ENCODE measurements around the gene LDLRAD4.
"Not testable (repeated sequence)": the region's sequence is repeated elsewhere in the genome, so short reads cannot be mapped to it uniquely, and the experiment has no call there.

The LDLRAD4 gene

DNA sequence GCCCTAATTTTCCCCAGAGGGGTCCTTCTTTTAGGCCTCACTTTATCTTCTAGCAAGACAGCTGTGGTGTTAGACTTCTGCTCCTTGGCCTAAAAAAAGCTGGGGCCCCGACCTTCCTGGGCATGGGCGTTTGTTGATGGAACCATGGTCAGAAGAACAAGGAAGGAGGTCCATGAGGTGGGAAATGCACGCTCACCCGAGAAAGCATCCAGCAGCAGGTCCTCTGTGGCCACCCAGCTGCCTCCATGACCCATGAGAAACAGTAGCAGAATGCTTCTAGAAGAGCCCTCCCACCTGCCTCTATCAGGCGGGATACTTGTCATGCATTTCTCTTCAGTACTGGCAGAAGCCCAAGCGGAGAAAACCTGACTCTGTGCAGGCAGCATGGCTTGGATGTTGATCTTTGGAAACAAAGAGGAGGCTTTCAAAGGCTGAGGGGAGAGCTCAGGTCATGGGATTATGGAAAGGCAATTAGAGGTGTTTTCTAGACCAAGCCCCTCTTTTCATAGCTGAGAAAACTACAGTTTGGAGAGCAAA lies 258.7 kb downstream of the LDLRAD4 start:
- no peak for DNase-seq

DNA sequence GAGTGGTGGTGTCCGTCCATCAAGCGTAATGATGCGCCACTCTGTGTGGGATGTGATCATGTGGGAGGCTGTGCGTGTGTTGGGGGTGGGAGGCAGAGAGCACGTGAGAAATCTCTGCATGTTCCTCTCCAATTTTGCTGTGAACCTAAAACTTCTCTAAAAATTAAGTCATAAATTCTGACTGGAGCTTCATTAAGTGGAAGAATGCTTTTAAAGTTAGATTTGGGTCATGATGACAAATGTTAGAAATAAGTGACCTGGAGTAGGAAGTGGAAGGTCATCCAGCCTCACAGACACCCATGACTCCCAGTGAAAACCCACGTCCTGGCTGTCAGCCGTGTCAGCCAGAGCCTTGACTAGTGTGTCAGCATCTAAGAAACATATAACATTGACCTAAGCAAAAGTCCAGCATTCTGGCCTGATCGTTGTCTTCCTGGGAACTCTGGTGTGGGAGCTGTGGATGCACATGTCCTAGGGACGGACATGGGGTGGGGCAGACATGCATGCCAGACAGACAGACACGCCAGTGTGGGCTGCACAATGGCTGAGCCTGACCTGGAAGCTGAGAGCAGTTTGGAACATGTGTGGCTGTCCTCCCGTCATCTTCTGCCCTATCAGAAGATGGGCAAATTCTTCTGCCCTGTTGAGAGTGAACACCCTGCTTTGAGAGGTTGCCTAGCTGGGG lies 262.2 kb downstream of the LDLRAD4 start:
- DNase-seq, result no peak

DNA sequence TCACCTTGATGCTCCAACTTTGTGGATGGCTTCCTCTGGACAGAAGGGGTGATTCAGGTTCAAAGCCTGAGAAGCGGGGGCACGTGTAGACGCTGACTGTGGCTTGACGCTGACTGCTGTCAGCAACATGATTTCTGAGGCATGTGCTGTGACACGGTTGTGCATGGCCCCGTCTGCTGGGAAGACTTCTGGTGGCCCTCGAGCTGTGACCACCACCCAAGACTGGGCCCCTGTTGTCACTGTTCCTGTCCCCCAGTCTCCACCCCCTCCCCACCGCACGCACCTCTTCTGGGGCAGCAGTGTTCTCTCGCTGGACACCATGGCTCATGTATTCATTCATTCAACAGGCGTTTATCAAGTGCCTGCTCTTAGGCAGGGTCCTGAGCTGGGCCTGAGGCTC lies 262.8 kb downstream of the LDLRAD4 start:
- DNase-seq, result no peak

DNA sequence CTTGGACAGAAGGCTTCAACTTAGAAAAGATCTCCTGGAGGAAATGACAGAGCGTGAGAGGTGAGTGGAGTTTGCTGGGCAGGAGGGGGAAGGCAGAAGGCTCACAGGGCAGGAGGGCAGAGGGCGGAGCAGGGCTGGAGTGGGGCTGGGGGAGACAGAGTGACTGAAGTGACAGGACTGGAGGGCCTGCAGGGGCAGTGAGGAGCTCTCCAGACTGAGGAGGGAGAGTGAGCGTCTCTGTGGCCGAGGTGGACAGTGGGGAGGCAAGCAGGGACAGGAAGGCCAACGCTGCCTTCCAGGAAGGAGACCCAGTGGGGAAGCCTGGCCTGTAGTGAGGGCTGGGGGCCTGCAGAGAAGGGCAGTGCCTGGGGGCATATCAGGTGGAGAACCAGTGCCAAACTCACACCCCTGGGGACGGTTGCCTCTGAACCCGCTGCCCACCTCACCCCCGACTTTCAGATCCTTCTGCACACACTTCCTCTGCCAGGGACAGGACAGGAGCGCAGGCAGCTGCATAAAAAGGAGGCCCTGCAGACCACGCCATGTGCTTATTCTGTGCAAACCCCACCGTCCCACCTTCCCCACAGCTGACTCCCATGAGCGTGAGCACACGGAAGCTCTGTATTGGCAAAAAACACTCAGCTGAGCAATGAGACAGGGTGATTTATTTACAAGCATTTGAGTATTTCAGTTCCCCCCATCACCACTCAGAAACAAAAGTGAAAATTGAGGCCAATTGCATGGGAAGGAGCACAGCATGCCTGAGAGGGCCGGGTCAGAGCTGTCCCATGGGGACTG lies 263.5 kb downstream of the LDLRAD4 start:
- no peak for DNase-seq

DNA sequence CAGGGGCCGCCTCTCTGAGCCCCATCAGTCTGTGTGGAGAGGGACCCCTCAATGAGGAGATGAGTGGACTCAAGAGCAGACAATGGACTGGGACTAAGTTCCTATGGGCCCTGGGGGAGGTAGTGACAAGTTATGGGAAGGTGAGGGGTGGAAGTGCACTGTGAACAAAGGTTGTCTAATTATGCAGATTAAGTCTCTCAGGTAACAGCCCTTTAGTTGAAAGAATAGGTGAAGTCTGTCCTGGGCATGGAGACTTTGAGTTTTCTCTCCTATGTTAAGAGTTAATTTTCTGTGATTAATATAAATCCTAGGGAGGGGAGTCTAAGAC lies 264.0 kb downstream of the LDLRAD4 start:
- no peak for DNase-seq

DNA sequence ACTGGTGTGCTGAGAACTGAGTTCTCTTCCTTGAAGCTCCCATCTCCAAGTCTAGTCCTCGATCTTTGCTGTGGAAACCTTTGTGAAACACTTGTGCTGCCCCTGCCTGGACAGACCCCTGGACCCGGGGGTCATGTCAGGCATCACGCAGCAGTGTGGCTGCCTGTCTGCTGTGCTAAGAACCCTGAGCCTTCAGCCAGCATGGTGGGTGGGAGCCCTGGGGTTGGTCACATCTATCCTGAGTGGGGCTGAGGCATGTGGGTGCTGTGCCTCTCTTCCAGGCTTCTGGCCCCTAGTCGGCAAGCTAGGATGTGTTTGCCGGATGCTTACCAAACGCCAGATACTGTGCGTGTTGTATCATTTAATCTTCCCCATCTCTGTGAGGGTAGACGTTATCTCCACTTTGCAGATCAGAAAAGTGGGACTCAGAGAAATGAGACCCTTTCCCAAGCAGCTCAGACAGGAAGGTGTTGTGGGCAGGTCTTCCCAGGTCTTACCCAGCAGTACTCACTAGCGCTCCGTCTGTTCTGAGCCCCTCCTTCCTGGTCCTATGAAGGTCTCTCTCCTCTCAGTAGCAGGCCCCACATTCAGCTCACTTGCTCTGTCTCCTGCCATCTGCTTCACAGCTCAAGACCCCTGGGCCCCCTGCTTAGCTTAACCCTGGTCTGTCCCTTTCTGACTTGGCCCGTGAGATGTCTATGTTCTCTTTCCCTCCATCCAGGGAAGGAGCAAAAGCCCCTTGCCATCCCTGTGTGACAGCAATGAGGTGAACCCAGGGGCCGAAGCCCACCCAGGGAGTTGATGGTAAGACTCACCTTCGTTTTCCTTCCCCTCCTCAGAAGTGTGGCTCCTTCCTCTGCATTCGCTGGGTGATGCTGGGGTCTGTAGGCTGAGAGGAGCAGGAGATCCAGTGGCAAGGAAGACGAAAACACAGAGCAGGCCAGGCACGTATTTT lies 265.0 kb downstream of the LDLRAD4 start:
- DNase-seq, result no peak

DNA sequence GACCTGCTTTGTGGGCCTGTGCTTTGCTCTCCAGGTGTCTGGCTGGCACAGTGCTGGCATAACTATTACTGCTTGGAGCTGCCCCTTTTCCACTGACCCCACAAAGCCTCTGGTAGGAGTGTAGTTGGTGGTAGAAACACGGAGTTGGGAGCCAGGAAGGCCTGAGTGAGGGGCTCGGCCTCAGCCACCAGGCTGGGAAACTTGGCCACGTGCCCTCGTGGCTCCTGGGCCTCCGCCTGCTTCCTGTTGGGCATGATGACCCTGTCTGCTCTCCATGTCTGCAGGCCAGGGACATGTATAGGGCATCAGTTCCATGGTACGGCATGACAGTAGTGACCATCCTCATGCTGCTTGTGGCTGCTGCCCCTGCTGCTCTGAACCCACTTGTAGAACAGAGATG lies 266.6 kb downstream of the LDLRAD4 start:
- no peak for DNase-seq

DNA sequence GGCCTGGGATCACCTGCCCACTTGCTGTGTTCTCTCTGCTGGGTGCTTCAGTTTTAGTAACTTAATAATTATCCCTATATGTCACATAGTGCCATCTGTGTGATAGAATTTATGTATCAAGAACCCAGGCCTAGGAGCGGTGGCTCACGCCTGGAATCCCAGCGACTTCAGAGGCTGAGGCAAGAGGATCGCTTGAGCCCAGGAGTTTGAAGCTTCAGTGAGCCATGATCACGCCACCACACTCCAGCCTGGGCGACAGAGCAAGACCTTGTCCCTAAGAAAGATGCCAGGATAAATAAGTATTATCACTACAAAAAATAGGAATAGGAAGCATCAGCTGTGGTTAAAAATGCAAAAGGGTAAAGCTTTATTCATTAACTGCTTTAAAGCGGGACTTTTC lies 267.0 kb downstream of the LDLRAD4 start:
- DNase-seq, result no peak

DNA sequence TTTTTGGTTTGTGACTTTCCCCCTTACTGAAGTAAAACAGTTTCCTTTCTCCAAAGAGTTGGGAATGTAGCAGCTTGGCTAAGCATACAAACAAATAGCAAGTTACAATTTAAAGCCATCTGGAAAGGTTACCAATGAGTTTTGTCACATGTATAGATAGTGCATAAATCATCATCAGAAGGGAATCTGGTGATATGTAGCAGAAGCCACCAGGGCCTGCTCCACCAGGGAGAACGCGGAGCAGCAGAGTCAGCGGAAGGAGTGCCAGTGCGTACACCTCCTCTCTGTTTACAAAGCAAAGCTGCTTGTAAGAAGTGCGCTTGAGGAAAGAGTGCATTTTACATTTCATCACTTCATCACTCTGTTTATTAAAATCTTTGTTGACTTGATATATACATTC lies 267.7 kb downstream of the LDLRAD4 start:
- DNase-seq, result no peak

DNA sequence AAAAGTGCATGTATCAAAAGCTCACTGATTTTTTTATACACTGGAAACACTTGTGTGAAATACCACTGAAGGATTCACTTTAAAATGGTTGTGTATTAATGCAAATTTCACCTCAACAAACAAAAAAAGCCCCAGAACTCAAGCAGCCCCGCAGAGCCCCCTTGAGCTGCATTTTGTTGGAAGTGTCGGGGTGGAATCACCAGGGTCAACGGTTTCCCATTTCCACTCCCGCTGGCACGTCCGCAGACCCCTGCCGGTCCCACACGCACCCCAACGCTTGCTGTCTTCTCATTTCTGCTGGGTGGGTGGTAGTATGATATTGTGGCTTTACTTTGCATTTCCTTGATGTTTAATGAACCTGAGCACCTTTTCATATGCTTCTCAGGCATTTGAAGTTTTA lies 268.1 kb downstream of the LDLRAD4 start:
- DNase-seq, result no peak

DNA sequence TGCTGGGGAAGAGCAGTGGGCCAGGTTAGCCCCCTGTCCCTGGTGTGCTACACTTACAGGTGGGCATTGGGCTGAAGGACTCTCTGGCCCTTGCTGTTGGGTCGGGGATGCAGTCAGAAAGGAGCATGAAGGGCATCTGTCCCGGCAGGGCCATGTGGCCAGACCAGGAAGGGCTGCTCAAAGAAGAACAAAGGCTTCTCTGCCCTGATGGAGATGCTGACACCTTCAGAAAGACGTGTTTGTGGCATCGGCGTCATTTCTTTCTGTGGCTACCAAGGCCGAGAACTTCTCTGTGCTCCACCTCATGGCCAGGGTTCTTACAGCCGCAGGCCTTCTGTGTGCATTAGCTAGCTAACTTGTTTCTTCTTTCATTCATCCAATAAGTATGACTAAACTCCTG lies 268.7 kb downstream of the LDLRAD4 start:
- DNase-seq, result no peak

DNA sequence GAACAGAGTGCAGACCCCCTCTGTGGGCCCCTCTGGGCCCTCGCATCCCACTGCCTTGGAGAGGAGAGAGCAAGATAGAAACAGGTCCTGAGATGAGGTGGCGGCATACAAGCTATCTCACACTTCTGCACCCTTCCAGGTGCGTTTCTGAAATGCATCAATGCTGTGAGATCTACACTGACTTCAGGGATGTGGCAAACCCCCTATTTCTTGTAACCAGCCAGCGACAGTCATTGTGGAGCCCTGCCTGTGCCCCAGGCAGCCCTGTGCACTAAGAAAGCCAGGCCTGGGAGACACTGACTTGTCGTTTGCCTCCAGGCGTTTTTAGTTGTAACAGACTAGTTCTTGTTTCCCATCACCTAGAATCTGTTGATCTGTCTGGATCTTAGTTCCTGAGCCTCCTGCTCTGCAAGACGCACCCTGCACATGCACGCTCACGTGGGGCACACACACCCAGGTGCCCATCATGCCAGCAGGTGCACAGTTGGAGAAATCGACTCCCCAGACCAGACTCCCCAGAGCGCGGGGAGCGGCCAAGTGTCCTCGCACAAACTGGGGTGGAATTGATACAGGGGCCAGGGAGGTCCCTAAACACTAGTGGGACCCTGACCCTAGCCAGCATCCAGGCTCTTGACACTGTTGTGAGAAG lies 269.8 kb downstream of the LDLRAD4 start:
- DNase-seq, result no peak

DNA sequence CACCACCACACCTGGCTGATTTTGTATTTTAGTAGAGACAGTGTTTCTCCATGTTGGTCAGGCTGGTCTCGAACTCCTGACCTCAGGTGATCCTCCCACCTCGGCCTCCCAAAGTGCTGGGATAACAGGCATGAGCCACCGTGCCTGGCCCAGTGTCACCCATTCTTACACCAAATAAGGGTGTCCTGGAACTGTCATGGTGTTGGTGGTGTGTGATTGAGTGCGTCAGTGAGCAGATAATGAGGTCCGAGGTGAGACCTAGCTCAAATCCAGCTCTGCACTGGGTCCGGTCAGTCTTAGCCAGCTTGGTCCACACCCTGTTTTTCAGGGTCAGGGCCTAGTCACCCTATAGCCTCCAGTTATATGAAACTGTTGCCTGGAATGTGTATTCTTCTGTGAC lies 270.7 kb downstream of the LDLRAD4 start:
- DNase-seq, result not testable (repeated sequence)

DNA sequence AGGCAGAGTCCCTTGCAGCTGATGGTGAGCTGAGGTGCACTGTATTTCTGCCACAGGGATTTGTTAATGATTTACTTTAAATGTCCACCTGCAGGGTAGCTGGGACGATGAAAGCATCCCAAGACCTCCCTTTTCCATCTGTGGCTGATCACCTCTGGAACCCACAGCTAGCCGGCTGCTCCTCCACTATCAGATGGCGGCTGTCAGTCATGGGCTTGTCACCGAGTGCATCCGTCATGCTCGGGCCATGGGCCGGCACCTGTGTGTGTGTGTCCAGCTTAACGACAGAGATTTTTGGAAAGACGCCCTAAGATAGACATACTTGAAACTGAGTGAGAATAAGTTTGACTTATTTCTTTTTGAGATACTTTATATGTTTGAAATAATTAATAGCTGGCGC lies 272.6 kb downstream of the LDLRAD4 start:
- DNase-seq, result no peak

DNA sequence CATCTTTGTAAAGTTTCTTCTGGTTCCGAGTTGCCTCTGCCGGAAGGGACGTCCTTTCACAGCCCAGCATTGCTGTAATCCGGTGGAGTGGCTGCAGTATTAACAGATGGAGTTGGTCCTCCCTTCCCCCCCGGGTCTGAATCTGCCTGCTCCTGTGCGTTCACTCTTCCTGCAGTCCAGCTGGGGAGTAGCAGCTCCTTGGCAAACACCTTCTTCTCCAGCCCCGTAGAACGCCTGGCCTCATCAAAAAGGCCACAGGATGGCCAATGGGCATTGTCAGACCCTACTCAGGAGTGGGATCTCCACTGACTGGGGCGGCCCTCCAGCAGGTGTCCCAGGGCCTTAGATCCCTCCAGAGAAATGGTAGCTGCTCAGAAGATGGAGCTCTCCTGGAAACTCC lies 273.8 kb downstream of the LDLRAD4 start:
- no peak for DNase-seq

DNA sequence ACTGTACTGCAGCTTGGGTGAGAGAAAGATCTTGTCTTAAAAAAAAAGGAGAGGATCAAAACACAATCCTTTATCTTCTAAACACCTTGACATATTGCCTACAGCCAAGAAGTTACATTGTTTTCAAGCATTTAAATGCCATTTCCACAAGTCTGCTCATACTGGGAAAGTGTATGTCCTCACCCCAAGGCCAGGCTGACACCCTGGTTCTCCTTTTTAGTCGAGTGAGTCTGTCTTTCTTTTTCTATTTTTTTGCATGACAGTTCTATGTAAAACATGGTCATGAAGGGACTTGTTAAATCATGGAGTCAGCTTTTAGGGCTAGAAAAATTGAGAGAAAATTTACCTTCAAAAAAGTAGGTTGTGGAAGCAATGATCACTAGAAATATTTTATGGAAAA lies 274.5 kb downstream of the LDLRAD4 start:
- no peak for DNase-seq

DNA sequence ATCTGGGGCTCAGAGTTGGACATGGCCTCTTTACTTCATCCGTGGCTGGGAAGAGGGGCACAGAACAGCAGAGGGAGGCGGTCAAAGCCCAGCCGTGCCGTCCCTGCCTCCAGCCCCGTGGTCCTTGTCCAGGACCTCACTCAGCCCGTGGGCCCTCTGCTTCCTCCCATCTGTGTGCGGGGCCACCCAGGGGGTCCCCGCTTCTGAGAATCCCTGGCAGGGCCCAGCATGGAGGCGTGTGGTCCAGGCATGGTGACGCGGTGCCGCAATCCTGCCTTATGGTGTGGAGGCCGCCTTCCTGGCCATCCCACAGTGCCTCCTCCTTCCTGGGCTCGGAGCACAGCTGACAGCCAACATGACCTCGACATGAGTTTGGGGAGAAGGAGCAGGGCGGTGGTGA lies 275.2 kb downstream of the LDLRAD4 start:
- DNase-seq, result no peak

DNA sequence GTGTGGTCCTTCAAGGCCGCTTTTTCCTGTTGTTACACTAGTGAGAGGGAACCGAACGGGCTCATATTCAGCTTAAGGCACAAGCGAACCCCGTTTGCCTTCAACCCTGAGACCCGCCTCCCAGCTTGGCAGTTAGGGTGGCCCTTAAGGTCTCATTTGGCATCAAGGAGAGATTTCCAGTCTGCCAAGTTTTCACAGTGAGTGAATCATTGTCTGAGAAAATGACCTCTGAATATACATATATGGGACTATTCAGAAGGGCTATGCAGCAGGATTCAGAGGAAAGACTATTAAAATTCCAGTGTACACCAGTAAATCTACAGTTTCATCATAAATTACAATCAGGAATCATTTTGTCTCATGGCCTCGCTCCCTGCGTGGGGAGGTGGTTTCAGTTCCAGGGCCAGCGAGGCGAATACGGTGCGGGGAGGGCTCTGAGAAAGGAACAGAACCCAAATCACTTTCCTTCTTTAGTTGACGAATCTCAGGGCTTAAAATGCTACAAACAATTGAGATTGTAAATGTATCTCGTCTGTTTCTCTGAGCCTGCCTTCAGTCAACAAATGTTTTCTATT lies 276.4 kb downstream of the LDLRAD4 start:
- no peak for DNase-seq

DNA sequence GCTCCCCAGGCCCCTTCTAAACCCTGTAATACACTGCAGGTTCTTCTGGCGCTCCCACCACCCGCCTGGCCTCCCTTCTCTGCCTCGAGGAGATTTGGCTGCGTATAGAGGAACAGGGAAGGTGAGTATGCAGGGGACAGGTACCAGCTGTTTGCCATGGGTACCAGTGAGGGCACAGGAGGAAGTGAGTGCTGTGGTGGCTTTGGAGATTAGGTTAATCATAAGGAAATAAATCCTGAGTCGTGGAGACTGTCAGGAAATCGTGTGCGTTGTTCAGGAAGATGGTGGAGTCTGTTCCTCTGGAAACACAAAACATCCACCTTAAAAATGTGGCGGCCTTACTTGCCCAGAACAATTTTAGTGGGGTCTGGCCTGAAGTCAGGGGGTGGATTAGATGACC lies 277.4 kb downstream of the LDLRAD4 start:
- DNase-seq, result no peak

DNA sequence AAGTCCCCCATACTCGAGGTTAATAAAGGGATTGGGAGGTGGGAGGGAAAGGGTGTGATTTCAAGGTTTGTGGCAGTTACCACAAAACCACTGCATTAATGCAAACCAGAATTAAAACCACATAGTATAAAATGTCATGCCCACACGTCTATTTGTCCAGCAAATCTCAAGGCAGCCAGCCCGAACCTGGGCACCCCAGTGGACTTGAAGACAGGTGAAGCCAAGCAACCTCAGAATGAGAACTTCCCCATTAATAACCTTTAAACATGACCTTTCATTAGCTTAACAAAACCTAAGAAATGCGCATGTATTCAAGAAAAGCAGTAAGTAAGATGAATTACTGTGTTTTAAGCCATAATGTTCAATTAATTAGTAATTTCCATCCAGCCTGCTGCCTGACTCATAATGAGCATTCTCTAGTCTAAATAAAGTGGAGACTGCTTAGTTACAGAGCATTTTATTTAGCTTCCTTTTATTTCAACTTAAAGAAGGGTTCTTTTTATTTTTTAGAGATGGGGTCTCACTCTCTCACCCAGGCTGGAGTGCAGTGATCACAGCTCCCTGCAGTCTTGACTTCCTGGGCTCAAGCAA lies 278.2 kb downstream of the LDLRAD4 start:
- no peak for DNase-seq

DNA sequence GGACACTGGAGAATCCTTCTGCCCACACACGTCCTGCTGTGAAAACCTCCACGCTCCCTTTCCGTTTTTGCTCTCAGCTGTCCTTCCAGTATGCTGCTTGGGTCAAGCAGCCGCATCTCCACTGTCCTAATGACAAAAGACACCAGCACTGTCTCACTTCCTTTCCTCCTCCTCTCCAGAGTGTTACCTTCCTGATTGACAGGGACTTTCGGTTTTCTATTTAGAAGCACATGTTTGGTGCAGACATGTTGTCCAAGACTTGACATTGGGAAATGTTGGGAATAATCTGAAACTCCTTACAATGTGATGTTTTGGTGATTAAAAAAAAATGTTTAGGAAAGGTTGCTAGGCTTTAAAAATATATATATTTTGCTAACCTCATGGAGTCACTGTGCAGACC lies 281.2 kb downstream of the LDLRAD4 start:
- DNase-seq, result no peak

DNA sequence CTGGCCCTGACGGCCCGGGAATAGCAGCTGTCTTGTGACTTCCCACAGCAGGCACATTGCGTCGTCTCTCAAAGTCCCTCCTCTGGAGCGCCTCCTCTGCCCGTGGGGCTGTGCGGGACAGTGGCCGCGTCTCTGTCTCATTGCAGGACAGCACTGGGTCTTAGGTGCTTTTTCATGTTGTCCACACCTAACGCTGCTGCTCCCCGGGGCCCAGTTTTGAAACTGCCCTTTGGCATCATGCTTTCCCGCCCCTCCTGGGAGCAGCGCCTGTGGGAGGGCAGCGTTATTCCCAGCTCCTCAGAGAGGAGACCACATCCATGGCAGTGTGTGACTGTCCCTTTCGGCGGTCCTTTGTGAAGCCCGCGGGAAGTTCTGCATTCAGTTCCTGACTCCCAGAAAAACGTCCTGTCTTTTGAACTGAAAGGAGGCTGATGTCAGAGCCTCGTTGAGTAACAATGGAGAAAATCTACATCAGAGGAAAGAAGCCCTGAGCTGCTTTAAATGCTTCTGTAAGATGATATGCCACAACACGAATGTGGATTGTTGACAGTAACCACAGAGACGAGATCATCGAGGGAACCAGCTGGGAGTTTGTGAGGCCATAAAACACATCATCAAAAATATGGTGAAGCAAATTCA lies 281.8 kb downstream of the LDLRAD4 start:
- no peak for DNase-seq

Data from NCI-H2227 treated with DMSO at 0.1 percent for 48 hours (cell line).